Endometrial microvascular endothelial cells (primary cell): Measurements from ENCODE around the gene FNDC11. TPM values are rescaled to one million over a fixed set of nuclear protein-coding genes. Genes with fewer than 3 reads are reported as not detected.
"Not testable (repeated sequence)": the region's sequence is repeated elsewhere in the genome, so short reads cannot be mapped to it uniquely, and the experiment has no call there.

Experiments
- in situ Hi-C: cut with HindIII; loops from 2 replicates; pipeline ENCODE4 v1.10.0; 2017; ENCODE audit warnings: low sequenced_read_pairs, low pct_unique_long_range_greater_than_20kb; ENCODE audit errors: inconsistent ontology term
- total RNA-seq: library from RNA; depleted of rRNA; stranded (reverse); fragments of >200 nt; gene quantifications from one replicate; pipeline ENCODE4 v1.2.3, GENCODE V29; 2015; ENCODE audit errors: inconsistent ontology term

Gene FNDC11
- total RNA-seq, 1 donor from 2014 or later: 0.37 TPM

GRCh38 chr20:63589261-63590217 lies 35.6 kb downstream of the FNDC11 start:
- in situ Hi-C loops: no loop called here

GRCh38 chr20:63590218-63591146 lies 36.5 kb downstream of the FNDC11 start:
- in situ Hi-C loops: no loop called here

GRCh38 chr20:63591147-63591533 lies 37.2 kb downstream of the FNDC11 start:
- in situ Hi-C loops: no loop called here

- in situ Hi-C loops: no loop called here
Measured at GRCh38 chr20:63591786-63592355, 37.9 kb downstream of the FNDC11 start.

- in situ Hi-C loops: no loop called here
Measured at GRCh38 chr20:63592661-63593060, 38.7 kb downstream of the FNDC11 start.

- in situ Hi-C loops: no loop called here
Measured at GRCh38 chr20:63594043-63594561, 40.1 kb downstream of the FNDC11 start.

GRCh38 chr20:63595416-63596127 lies 41.6 kb downstream of the FNDC11 start:
- in situ Hi-C loops: no loop called here

GRCh38 chr20:63596423-63596822 lies 42.5 kb downstream of the FNDC11 start:
- in situ Hi-C loops: no loop called here

GRCh38 chr20:63597651-63598478 lies 43.9 kb downstream of the FNDC11 start:
- in situ Hi-C loops: no loop called here

- in situ Hi-C loops: no loop called here
Measured at GRCh38 chr20:63598479-63599395, 44.8 kb downstream of the FNDC11 start.

GRCh38 chr20:63599396-63600050 lies 45.6 kb downstream of the FNDC11 start:
- in situ Hi-C loops: no loop called here

- in situ Hi-C loops: not testable (repeated sequence)
Measured at GRCh38 chr20:63601679-63602078, 47.7 kb downstream of the FNDC11 start.

GRCh38 chr20:63602321-63602720 lies 48.4 kb downstream of the FNDC11 start:
- in situ Hi-C loops: no loop called here
